C4-2B (cell line): Measurements from ENCODE around the gene DGKQ.

Experiments
- H3K27ac ChIP-seq: fragments of 450-650 bp; 2 replicates; pipeline ENCODE4 v1.5.1; 2017
- CTCF ChIP-seq: fragments of 450-650 bp; conservative IDR thresholded peaks from 2 replicates; pipeline ENCODE4 v1.5.1; 2017; ENCODE audit warnings: mild to moderate bottlenecking
- ZFX ChIP-seq: fragments of 450-650 bp; IDR thresholded peaks from 2 replicates; pipeline ENCODE4 v1.6.1; 2017

DGKQ gene

GRCh38 chr4:996030-996996 is 22.9 kb upstream of the DGKQ start:
- no peak overlapping the region for H3K27ac ChIP-seq
- TF ChIP-seq ZFX: no peak
- no peak for TF ChIP-seq CTCF

- peak overlapping the region; percentile 99; the same call in 1 of the 2 replicates for H3K27ac ChIP-seq
- TF ChIP-seq CTCF: no peak
- no peak for TF ChIP-seq ZFX
These were observed 22.1 kb upstream of the DGKQ start for GRCh38 chr4:995311-996026.

- peak; percentile 30; the same call in 1 of the 2 replicates for TF ChIP-seq ZFX
- no peak for TF ChIP-seq CTCF
- peak within 1 kb of the TSS; percentile 99 for H3K27ac ChIP-seq
These were observed 20.0 kb upstream of the DGKQ start, which contains the start of gene SLC26A1 for GRCh38 chr4:993111-994029. TSS of gene SLC26A1 (minus strand) at chr4:993404. CDS start at chr4:991703, 1,701 bp downstream.

- H3K27ac ChIP-seq: peak overlapping the region; percentile 99
- TF ChIP-seq CTCF: no peak
- 0 out of 2 replicates have a peak, but pooled peaks have one; percentile 10 for TF ChIP-seq ZFX
These were observed 19.1 kb upstream of the DGKQ start for GRCh38 chr4:992297-993110.

GRCh38 chr4:991451-992296 is 18.3 kb upstream of the DGKQ start:
- peak overlapping the region; percentile 99 for H3K27ac ChIP-seq
- TF ChIP-seq CTCF (no peak), ZFX (no peak)
